ENCODE measurements around the gene FNDC7. TPM values are rescaled to one million over a fixed set of nuclear protein-coding genes. Genes with fewer than 3 reads are reported as not detected.

The FNDC7 gene
- total and polyA plus RNA-seq, 9 of the 15 experiments (the other 6 are each of a cell fraction or from before 2014, with no cell fraction given) = not detected

GRCh38 chr1:108780937-108781574, 68.3 kb downstream of the FNDC7 start (continued):
- TF ChIP-seq SRSF9 (IDR thresholded peaks at IDR 0.05; ENCODE audit: borderline replicate concordance, low read depth, low read length) (no peak), TCF15 (CRISPR knock-in tag; IDR thresholded peaks at IDR 0.05) (no peak), ZNF239 (CRISPR knock-in tag; IDR thresholded peaks at IDR 0.05) (no peak), MAFG (tag; conservative IDR thresholded peaks at IDR 0.05) (no peak), ZNF274 (IDR thresholded peaks at IDR 0.05; ENCODE audit: borderline replicate concordance, low read depth, low read length) (no peak), NR1H2 (CRISPR knock-in tag; IDR thresholded peaks at IDR 0.05) (no peak), E2F8 (IDR thresholded peaks at IDR 0.05; ENCODE audit: low read depth, partially characterized antibody) (no peak), DNMT1 (IDR thresholded peaks at IDR 0.05) (no peak), RBM17 (IDR thresholded peaks at IDR 0.05; ENCODE audit: borderline replicate concordance, low read depth, low read length) (no peak), U2AF2 (optimal IDR thresholded peaks at IDR 0.05; ENCODE audit: low read depth, low read length) (no peak), MBD2 (IDR thresholded peaks at IDR 0.05; ENCODE audit: borderline replicate concordance, low read depth) (peak; percentile 19; the same call in 1 of the 2 replicates), PRPF4 (IDR thresholded peaks at IDR 0.05; ENCODE audit: insufficient read depth, low read depth, low read length, poor library complexity, severe bottlenecking) (no peak), RBM25 (IDR thresholded peaks at IDR 0.05; ENCODE audit: low read depth, low read length, severe bottlenecking) (no peak), POLR2H (tag; IDR thresholded peaks at IDR 0.05; ENCODE audit: low read depth) (no peak), ASH1L (IDR thresholded peaks at IDR 0.05; ENCODE audit: borderline replicate concordance, low read depth, partially characterized antibody) (no peak), HOXB6 (CRISPR knock-in tag; IDR thresholded peaks at IDR 0.05; ENCODE audit: borderline replicate concordance) (no peak), THAP12 (CRISPR knock-in tag; IDR thresholded peaks at IDR 0.05) (no peak), ZNF408 (CRISPR knock-in tag; IDR thresholded peaks at IDR 0.05; ENCODE audit: low read depth) (no peak), CTCFL (IDR thresholded peaks at IDR 0.05; ENCODE audit: borderline replicate concordance, insufficient read depth, low read depth, low read length, poor library complexity, severe bottlenecking) (no peak), CCNT2 (IDR thresholded peaks at IDR 0.05; ENCODE audit: borderline replicate concordance, extremely low read depth, insufficient read length, low read depth, low read length) (no peak)
